Osteoblast (primary cell): ENCODE data around the gene IFITM2. TPM values are rescaled to one million over a fixed set of nuclear protein-coding genes. Genes with fewer than 3 reads are reported as not detected.
"Not testable (repeated sequence)": the region's sequence is repeated elsewhere in the genome, so short reads cannot be mapped to it uniquely, and the experiment has no call there.

ENCODE experiments used
- DNase-seq: peaks from one replicate; pipeline ENCODE4 v3.0.0; 2011; ENCODE audit warnings: low spot score, mixed read lengths; ENCODE audit not compliant: insufficient read length; ENCODE audit errors: missing footprints
- H2AFZ ChIP-seq: 2 replicates; pipeline ENCODE4 v1.6.0; 2011; ENCODE audit warnings: mild to moderate bottlenecking, low read length
- H3K27ac ChIP-seq: 2 replicates; pipeline ENCODE4 v1.5.1; 2011; ENCODE audit warnings: mild to moderate bottlenecking, low read depth, low read length, moderate library complexity
- H3K27me3 ChIP-seq: 2 replicates; pipeline ENCODE4 v1.6.0; 2012; ENCODE audit warnings: mild to moderate bottlenecking, control low read depth, inconsistent platforms, low read length, moderate library complexity; ENCODE audit not compliant: insufficient read depth
- H3K36me3 ChIP-seq: 2 replicates; pipeline ENCODE4 v1.5.1; 2011; ENCODE audit warnings: mild to moderate bottlenecking, low read length, control low read depth, moderate library complexity; ENCODE audit not compliant: insufficient read depth
- H3K4me1 ChIP-seq: 2 replicates; pipeline ENCODE4 v1.5.1; 2011; ENCODE audit warnings: mild to moderate bottlenecking, low read length, control low read depth, moderate library complexity; ENCODE audit not compliant: insufficient read depth
- H3K4me2 ChIP-seq: 2 replicates; pipeline ENCODE4 v1.6.0; 2011; ENCODE audit warnings: mild to moderate bottlenecking, low read length; ENCODE audit not compliant: insufficient read depth
- H3K4me3 ChIP-seq: fragments of 200-600 bp; sonication (generic); 3 replicates; pipeline ENCODE4 v1.5.1; 2012; ENCODE audit warnings: mild to moderate bottlenecking, low read length, inconsistent platforms; ENCODE audit not compliant: insufficient read depth
- H3K79me2 ChIP-seq: 2 replicates; pipeline ENCODE4 v1.6.0; 2012; ENCODE audit warnings: mild to moderate bottlenecking, low read length, control low read depth, inconsistent platforms; ENCODE audit not compliant: insufficient read depth
- H3K9me3 ChIP-seq: 2 replicates; pipeline ENCODE4 v1.5.1; 2011; ENCODE audit warnings: low read depth, low read length, control low read depth
- H4K20me1 ChIP-seq: 2 replicates; pipeline ENCODE4 v1.6.0; 2012; ENCODE audit warnings: mild to moderate bottlenecking, low read length, control low read depth; ENCODE audit not compliant: insufficient read depth
- CTCF ChIP-seq: IDR thresholded peaks from 2 replicates; pipeline ENCODE4 v1.5.1; 2011; ENCODE audit warnings: mild to moderate bottlenecking, low read depth, low read length, moderate library complexity; ENCODE audit errors: extremely low read depth
- total RNA-seq: library from RNA; depleted of rRNA; stranded (reverse); fragments of >200 nt; gene quantifications from 2 replicates; pipeline ENCODE4 v1.2.3, GENCODE V29; 2012

IFITM2 gene
- total RNA-seq, 1 donor, result 105 TPM

GRCh38 chr11:315051-315481 lies 7.5 kb downstream of the IFITM2 start:
- H3K4me1 ChIP-seq, result peaks cover 18% of the 10 kb centered on the region
- peaks cover 7% of the 10 kb centered on the region for H3K79me2 ChIP-seq
- peaks cover 3% of the 10 kb centered on the region for H4K20me1 ChIP-seq
- H3K9me3 ChIP-seq, result no peaks in the 10 kb centered on the region
- no peak for TF ChIP-seq CTCF
- peaks cover 27% of the 10 kb centered on the region for H3K27me3 ChIP-seq
- H3K4me3 ChIP-seq, result no peak overlapping the region
- H2AFZ ChIP-seq, result no peak overlapping the region
- DNase-seq, result peak; percentile 89
- no peak overlapping the region for H3K27ac ChIP-seq
- peak overlapping the region; percentile 24 for H3K4me2 ChIP-seq
- no peaks in the 10 kb centered on the region for H3K36me3 ChIP-seq

GRCh38 chr11:315516-315994 lies 7.9 kb downstream of the IFITM2 start:
- peak; percentile 78 for DNase-seq
- Histone ChIP-seq H4K20me1 (peaks cover 3% of the 10 kb centered on the region), H3K79me2 (peaks cover 12% of the 10 kb centered on the region), H3K9me3 (no peaks in the 10 kb centered on the region), H3K4me2 (peak overlapping the region; percentile 24), H3K36me3 (no peaks in the 10 kb centered on the region), H3K27me3 (peaks cover 27% of the 10 kb centered on the region), H3K27ac (no peak overlapping the region), H2AFZ (no peak overlapping the region), H3K4me1 (peaks cover 18% of the 10 kb centered on the region), H3K4me3 (peak overlapping the region; percentile 28)
- no peak for TF ChIP-seq CTCF

- peak overlapping the region; percentile 3 for H2AFZ ChIP-seq
- peaks cover 3% of the 10 kb centered on the region for H4K20me1 ChIP-seq
- no peaks in the 10 kb centered on the region for H3K36me3 ChIP-seq
- DNase-seq, result peak; percentile 78
- peak overlapping the region; percentile 44 for H3K4me2 ChIP-seq
- H3K27me3 ChIP-seq, result peaks cover 27% of the 10 kb centered on the region
- peaks cover 18% of the 10 kb centered on the region for H3K4me1 ChIP-seq
- TF ChIP-seq CTCF, result no peak
- H3K79me2 ChIP-seq, result peaks cover 14% of the 10 kb centered on the region
- H3K27ac ChIP-seq, result no peak overlapping the region
- peak overlapping the region; percentile 25 for H3K4me3 ChIP-seq
- no peaks in the 10 kb centered on the region for H3K9me3 ChIP-seq
Observed at GRCh38 chr11:316031-316701, 8.6 kb downstream of the IFITM2 start.

GRCh38 chr11:316891-317301 lies 9.3 kb downstream of the IFITM2 start:
- Histone ChIP-seq H3K4me3 (no peak overlapping the region), H3K27me3 (peaks cover 27% of the 10 kb centered on the region), H3K4me1 (peaks cover 14% of the 10 kb centered on the region), H3K9me3 (no peaks in the 10 kb centered on the region), H3K36me3 (no peaks in the 10 kb centered on the region), H2AFZ (no peak overlapping the region), H3K79me2 (peaks cover 14% of the 10 kb centered on the region), H4K20me1 (peaks cover 3% of the 10 kb centered on the region), H3K27ac (no peak overlapping the region), H3K4me2 (peak overlapping the region; percentile 44)
- TF ChIP-seq CTCF, result no peak
- peak; percentile 67 for DNase-seq

GRCh38 chr11:317668-318404 lies 10.2 kb downstream of the IFITM2 start:
- H3K4me3 ChIP-seq, H3K27ac ChIP-seq, H3K36me3 ChIP-seq, H2AFZ ChIP-seq, H3K9me3 ChIP-seq, H3K4me2 ChIP-seq, H4K20me1 ChIP-seq: not testable (repeated sequence)
- peak; percentile 50 for DNase-seq
- peaks cover 13% of the 10 kb centered on the region for H3K4me1 ChIP-seq
- H3K27me3 ChIP-seq, result peaks cover 27% of the 10 kb centered on the region
- peaks cover 14% of the 10 kb centered on the region for H3K79me2 ChIP-seq
